Melanocyte of skin (primary cell): ENCODE measurements around the gene IL27RA. TPM values are rescaled to one million over a fixed set of nuclear protein-coding genes. Genes with fewer than 3 reads are reported as not detected.

ENCODE experiments used
- total RNA-seq, 2 donors: library from RNA; depleted of rRNA; stranded (reverse); fragments of >200 nt; gene quantifications; 2 replicates each; pipeline ENCODE4 v1.2.3, GENCODE V29; 2012

IL27RA gene
- 1 to 10 TPM; 4.7 to 4.8 TPM for total RNA-seq

DNA sequence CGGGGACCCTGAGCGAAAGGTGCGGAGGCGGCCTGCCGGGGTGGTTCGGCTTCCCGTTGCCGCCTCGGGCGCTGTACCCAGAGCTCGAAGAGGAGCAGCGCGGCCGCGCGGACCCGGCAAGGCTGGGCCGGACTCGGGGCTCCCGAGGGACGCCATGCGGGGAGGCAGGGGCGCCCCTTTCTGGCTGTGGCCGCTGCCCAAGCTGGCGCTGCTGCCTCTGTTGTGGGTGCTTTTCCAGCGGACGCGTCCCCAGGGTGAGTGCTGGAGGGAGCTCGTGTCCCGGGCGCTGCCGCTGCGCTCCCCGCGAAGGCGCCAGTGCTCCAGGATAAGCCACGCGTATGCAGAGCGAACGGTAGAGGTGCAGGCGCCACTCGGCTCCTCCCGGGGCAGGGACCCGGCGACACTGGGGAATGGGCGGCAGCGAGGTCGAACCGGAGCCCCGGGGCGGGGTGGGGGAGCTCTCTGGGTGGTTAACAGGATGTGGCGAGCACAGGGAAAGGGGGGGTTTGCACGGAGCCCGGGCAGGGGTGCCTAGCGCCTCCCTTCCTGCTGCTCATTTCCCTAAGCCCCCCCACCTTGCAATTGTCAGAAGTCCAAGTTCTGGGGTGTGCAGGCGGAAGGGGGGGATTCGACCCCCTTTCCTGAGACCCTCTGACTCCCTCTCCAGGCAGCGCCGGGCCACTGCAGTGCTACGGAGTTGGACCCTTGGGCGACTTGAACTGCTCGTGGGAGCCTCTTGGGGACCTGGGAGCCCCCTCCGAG is at the start of gene IL27RA:
Gene IL27RA (plus strand): TSS at position 44 of the 762 bp plus-strand sequence. CDS start 111 bp downstream, at position 155.

DNA sequence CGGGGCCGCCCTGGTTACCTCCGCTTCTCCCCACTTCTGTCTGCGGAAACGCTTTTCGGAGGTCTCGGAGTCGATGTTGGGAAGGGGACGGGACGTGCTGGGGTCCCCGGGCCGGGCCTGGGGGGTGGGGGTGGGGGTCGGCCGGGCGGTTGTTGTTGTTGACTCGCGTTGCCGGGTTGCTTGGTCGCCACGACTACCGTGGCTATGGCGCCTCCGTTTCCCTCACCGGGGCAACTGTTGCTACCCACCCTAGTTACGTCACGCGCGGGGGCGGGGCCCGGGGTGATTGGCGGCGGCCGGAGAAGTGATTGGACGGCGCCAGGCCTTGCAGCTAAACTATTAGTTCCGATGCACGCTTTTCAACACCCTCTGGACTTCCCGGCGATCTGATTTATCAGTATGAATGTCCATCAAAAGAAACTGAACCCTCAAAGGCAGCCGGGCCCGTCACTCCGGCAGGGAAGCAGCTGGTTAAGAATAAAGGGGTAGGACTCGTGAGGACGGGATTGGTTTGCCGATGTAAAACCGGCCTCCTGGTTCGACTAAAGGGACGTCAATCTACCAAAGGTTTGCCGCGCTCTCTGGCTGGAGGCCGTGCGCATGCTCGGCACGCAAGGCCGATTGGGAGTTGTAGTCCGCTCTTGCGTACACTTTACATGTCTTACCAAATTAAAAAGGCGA is 25.3 kb upstream of the IL27RA start, which contains the start of gene RFX1:
Gene RFX1 (minus strand): TSS at position 236 of the 681 bp plus-strand sequence. CDS start 12,477 bp downstream, outside the sequence.

DNA sequence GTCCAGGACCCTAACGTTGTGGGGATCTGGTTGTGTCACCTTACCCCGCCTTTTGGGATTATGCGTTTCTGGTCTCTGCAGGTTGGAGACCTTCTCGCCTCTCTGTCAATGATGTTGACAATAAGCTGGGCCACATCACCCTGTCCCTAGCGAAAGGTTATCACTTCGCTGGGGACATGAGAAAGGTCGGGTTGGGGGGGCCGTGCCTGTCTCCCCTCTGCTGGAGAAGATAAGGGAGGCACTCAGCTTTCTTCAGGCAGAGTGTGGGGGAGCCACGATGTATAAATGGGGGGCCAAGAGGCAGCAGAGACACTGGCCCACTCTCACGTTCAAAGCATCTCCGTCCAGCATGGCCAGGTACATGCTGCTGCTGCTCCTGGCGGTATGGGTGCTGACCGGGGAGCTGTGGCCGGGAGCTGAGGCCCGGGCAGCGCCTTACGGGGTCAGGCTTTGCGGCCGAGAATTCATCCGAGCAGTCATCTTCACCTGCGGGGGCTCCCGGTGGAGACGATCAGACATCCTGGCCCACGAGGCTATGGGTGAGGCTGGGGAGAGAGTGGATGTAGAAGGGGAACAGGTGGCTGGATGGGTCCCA is 3.6 kb upstream of the IL27RA start, which contains the start of gene RLN3:
Gene RLN3 (plus strand): TSS at position 293 of the 595 bp plus-strand sequence. CDS start 57 bp downstream, at position 350.

DNA sequence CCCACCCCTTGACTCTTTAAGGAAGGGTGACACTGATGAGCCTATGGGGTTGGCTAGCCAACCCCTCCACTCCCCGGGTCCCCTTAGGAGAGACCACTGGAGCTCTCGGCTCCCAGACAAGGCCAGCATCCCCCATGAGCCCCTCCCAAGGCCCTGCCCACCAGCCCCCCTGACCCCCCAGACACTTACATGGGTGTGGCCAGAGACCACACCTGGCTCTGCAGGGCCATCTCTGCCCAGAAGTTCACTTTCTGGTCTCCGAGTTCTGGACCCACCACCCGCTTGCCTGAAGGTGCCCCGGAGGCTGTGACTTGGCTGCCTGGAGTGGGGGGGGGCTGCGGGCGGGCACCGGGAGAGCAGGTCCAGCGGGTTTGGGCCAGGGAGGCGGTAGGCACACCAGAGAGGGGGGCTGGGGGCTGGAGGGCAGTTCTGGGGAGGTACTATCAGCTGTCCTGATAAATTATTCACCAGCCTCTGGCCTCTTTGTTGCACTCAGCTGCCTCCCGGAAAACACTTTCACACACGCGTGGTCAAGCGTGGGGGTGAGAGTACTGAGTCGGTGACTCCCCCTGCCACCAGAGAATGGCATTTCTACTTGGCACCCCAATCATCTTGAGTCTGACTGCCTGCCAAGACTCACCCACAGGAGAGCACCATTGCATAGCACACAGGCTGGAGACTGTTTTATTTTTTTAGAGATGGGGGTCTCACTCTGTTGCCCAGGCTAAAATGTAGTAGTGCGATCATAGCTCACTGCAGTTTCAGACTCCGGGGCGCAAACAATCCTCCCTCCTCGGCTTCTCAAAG is 30.4 kb downstream of the IL27RA start, which contains the start of gene PALM3:
Gene PALM3 (minus strand): TSS at position 326 of the 807 bp plus-strand sequence. CDS start 96 bp downstream, at position 230.

DNA sequence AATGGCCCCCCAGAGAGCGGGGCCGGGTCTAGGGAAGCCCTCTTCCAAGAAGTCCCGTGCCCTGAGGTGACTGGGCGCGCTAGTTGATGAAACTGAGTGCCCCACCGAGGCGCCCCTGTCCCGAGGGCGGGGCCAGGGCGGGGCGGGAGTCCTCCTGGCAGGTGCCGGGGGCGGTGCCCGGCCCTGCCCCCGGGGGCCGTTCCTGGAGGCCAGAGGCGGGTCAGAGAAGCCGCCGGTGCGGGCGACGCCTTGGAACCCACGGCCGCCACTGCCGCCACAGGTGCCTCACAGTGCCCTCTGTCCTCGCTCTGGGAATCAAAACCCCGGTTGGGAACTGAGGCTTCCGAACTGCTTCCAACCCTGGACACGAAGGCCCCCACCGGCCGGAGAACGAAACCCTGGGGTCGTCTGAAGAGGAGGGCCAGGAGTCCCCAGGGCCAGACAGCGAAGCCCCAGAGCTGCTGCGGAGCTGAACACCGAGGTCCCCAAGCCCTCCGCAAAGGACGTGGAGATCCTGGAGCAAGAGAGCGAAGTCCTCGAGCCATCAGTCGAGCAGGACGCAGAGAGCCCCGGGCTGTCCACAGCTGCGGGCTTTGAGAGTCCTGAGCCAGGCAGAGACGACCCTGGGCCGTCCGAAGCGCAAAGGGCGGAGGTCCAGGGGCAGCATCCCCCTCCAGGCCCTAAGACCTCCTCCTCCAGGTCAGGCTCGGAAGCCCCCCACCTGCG is 41.1 kb downstream of the IL27RA start, which contains the start of gene MISP3:
Gene MISP3 (plus strand): TSS at position 252 of the 726 bp plus-strand sequence. CDS start 524 bp downstream, outside the sequence.

DNA sequence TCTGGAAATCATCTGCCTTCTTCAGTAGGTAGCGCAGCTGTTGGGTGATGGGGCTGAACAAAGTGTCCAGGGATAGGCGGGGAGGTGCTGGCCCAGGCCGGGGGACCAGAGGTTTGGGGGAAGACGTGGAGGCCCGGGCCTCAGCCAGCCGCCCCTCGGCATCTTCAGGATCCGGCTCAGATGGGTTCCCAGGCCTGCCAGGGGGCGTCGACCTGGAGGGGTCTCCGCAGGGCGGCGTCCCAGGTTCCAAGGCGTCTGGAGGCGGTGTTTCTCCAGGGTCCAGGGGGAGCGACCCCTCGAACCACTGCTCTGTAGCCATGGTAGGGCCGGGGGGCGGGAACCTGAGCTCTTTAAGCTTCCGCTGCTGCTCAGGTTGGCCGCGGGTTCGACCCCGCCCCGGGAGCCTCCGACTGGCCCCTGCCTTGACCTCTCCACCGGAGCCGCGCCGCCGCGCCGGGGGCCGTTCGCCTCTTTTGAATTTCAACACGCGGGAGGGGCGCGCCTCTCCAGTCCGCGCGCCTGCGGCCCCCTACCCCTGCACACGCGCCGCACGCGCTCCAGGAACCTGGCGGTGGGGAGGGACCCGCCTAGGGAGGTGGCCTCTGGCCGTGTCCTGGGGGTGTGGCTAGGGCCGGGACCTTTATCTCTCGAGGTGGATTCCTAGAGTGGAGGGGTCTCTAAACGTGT is 53.9 kb downstream of the IL27RA start, which contains the start of gene C19orf67:
Gene C19orf67 (minus strand): TSS at position 475 of the 687 bp plus-strand sequence. CDS start 156 bp downstream, at position 319.

DNA sequence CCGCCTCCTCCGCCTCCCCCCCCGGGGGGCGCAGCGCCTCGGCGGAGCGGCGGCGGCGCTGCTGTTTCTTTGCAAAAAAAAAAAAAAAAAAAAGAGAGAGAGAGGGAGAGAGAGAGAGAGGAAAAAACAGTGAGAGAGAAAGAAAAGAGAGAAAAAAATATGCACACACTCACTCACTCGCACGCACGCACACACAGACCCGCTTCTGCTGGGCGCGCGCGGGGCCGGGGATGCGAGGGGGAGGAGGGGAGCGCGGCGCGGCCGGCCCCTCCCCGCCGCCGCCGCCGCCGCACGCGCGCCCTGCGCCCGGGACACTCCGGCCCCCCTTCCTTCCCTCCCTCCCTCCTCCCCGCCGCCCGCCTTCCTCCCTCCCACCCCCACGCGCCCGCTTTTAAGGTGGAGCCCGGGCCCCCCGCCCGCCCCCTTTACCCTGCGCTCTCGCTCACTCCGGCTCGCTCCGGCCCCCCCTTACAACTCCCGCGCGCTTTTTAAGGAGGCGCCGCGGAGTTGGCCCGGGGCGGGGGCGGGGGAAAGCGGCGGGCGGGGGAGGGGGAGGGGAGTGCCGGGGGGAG is 59.0 kb downstream of the IL27RA start, which contains the start of gene SAMD1:
Gene SAMD1 (minus strand): TSS at position 243 of the 572 bp plus-strand sequence.

Other genes starting within 250 kb of the IL27RA start
- 1 to 10 TPM; 3.3 to 3.4 TPM for gene ZSWIM4, start 236.3 kb upstream of the IL27RA start, total RNA-seq
- gene NANOS3, start 154.6 kb upstream of the IL27RA start, total RNA-seq: not detected
- 1 to 10 TPM in 1 of 2 donors, under 1 TPM in 1; 1.00 to 1.4 TPM for gene BRME1, start 125.6 kb upstream of the IL27RA start, total RNA-seq
- 10 to 100 TPM; 14.3 to 19.3 TPM for gene CC2D1A, start 125.6 kb upstream of the IL27RA start, total RNA-seq
- gene PODNL1, start 93.3 kb upstream of the IL27RA start, total RNA-seq: under 1 TPM; under 0.01 to 0.33 TPM
- gene DCAF15, start 79.3 kb upstream of the IL27RA start, total RNA-seq: 10 to 100 TPM; 12.4 to 16.3 TPM
- 1 to 10 TPM; 2.4 to 3.0 TPM for gene RFX1, start 25.4 kb upstream of the IL27RA start, total RNA-seq
- not detected for gene RLN3, start 3.6 kb upstream of the IL27RA start, total RNA-seq
- gene PALM3, start 30.3 kb downstream of the IL27RA start, total RNA-seq: under 1 TPM; under 0.01 to 0.33 TPM
- gene MISP3, start 41.0 kb downstream of the IL27RA start, total RNA-seq: under 1 TPM in 1 of 2 donors, not detected in 1; 0.69 TPM
- gene C19orf67, start 54.0 kb downstream of the IL27RA start, total RNA-seq: not detected
- gene SAMD1, start 59.0 kb downstream of the IL27RA start, total RNA-seq: 10 to 100 TPM in 1 of 2 donors, 1 to 10 TPM in 1; 7.6 to 16.3 TPM
- gene PRKACA, start 86.0 kb downstream of the IL27RA start, total RNA-seq: 10 to 100 TPM; 41.6 to 54.0 TPM
- gene ASF1B, start 104.8 kb downstream of the IL27RA start, total RNA-seq: 10 to 100 TPM; 12.4 to 33.0 TPM
- 1 to 10 TPM; 2.7 to 5.2 TPM for gene ADGRL1, start 174.4 kb downstream of the IL27RA start, total RNA-seq